HEK293 (cell line): Measurements from ENCODE around the gene RPS14.

Experiments used
- FEZF1 ChIP-seq: fragments of 450-650 bp; formaldehyde crosslinking; IDR thresholded peaks from 2 replicates; pipeline ENCODE4 v1.5.1; 2016; ENCODE audit warnings: missing biosample characterization, missing genetic modification characterization
- GFI1B ChIP-seq: fragments of 450-650 bp; formaldehyde crosslinking; IDR thresholded peaks from 2 replicates; pipeline ENCODE4 v1.5.1; 2016; ENCODE audit warnings: missing biosample characterization, missing genetic modification characterization
- HOXC10 ChIP-seq: sonication (generic); formaldehyde crosslinking; IDR thresholded peaks from 2 replicates; pipeline ENCODE4 v1.8.1; 2023; ENCODE audit warnings: mild to moderate bottlenecking, missing genetic modification reagents
- PATZ1 ChIP-seq: fragments of 450-650 bp; formaldehyde crosslinking; IDR thresholded peaks from 2 replicates; pipeline ENCODE4 v1.5.1; 2016; ENCODE audit warnings: missing biosample characterization, missing genetic modification characterization
- REST ChIP-seq: fragments of 450-650 bp; formaldehyde crosslinking; IDR thresholded peaks from 2 replicates; pipeline ENCODE4 v1.5.1; 2016; ENCODE audit warnings: missing biosample characterization, missing genetic modification characterization
- SETDB1 ChIP-seq: IDR thresholded peaks from one replicate; pipeline ENCODE4 v1.6.1; 2017; ENCODE audit warnings: mild to moderate bottlenecking, low read length, moderate library complexity, mixed read lengths; ENCODE audit not compliant: insufficient read length
- ZBTB17 ChIP-seq: fragments of 450-650 bp; formaldehyde crosslinking; IDR thresholded peaks from 2 replicates; pipeline ENCODE4 v1.5.1; 2016; ENCODE audit warnings: missing biosample characterization, missing genetic modification characterization
- ZBTB20 ChIP-seq: fragments of 450-650 bp; formaldehyde crosslinking; IDR thresholded peaks from 2 replicates; pipeline ENCODE4 v1.5.1; 2016; ENCODE audit warnings: missing biosample characterization, missing genetic modification characterization
- ZBTB48 ChIP-seq: fragments of 450-650 bp; formaldehyde crosslinking; IDR thresholded peaks from 2 replicates; pipeline ENCODE4 v1.5.1; 2016; ENCODE audit warnings: missing biosample characterization, missing genetic modification characterization
- ZFP37 ChIP-seq: fragments of 450-650 bp; formaldehyde crosslinking; IDR thresholded peaks from 2 replicates; pipeline ENCODE4 v1.5.1; 2016; ENCODE audit warnings: missing biosample characterization, missing genetic modification characterization
- ZIC2 ChIP-seq: fragments of 450-650 bp; formaldehyde crosslinking; IDR thresholded peaks from 2 replicates; pipeline ENCODE4 v1.5.1; 2016; ENCODE audit warnings: missing biosample characterization, missing genetic modification characterization
- ZNF133 ChIP-seq: fragments of 450-650 bp; formaldehyde crosslinking; IDR thresholded peaks from 2 replicates; pipeline ENCODE4 v1.5.1; 2016; ENCODE audit warnings: missing biosample characterization, missing genetic modification characterization
- ZNF202 ChIP-seq: fragments of 450-650 bp; formaldehyde crosslinking; IDR thresholded peaks from 2 replicates; pipeline ENCODE4 v1.5.1; 2016; ENCODE audit warnings: missing biosample characterization, missing genetic modification characterization, borderline replicate concordance
- ZNF221 ChIP-seq: fragments of 450-650 bp; formaldehyde crosslinking; IDR thresholded peaks from 2 replicates; pipeline ENCODE4 v1.5.1; 2017; ENCODE audit warnings: missing biosample characterization, missing genetic modification characterization, borderline replicate concordance
- ZNF416 ChIP-seq: fragments of 450-650 bp; formaldehyde crosslinking; IDR thresholded peaks from 2 replicates; pipeline ENCODE4 v1.5.1; 2016; ENCODE audit warnings: missing biosample characterization, missing genetic modification characterization
- ZNF433 ChIP-seq: fragments of 450-650 bp; formaldehyde crosslinking; IDR thresholded peaks from 2 replicates; pipeline ENCODE4 v1.5.1; 2016; ENCODE audit warnings: missing biosample characterization, missing genetic modification characterization, low read depth
- ZNF555 ChIP-seq: fragments of 450-650 bp; formaldehyde crosslinking; conservative IDR thresholded peaks from 2 replicates; pipeline ENCODE4 v1.5.1; 2017; ENCODE audit warnings: missing biosample characterization, mild to moderate bottlenecking, missing genetic modification characterization, inconsistent platforms
- ZNF623 ChIP-seq: fragments of 450-650 bp; formaldehyde crosslinking; IDR thresholded peaks from 2 replicates; pipeline ENCODE4 v1.5.1; 2016; ENCODE audit warnings: missing biosample characterization, missing genetic modification characterization
- ZNF629 ChIP-seq: fragments of 450-650 bp; formaldehyde crosslinking; IDR thresholded peaks from 2 replicates; pipeline ENCODE4 v1.5.1; 2017; ENCODE audit warnings: missing biosample characterization, missing genetic modification characterization
- ZNF654 ChIP-seq: fragments of 450-650 bp; formaldehyde crosslinking; IDR thresholded peaks from 2 replicates; pipeline ENCODE4 v1.5.1; 2016; ENCODE audit warnings: low read depth, missing biosample characterization, missing genetic modification characterization
- ZNF747 ChIP-seq: fragments of 450-650 bp; formaldehyde crosslinking; IDR thresholded peaks from 2 replicates; pipeline ENCODE4 v1.5.1; 2016; ENCODE audit warnings: missing biosample characterization, missing genetic modification characterization
- TF ChIP-seq, protein P1 (sequence below): fragments of 450-650 bp; formaldehyde crosslinking; IDR thresholded peaks from 2 replicates; pipeline ENCODE4 v1.5.1; 2017; ENCODE audit warnings: missing biosample characterization, missing genetic modification characterization

Gene RPS14

GRCh38 chr5:150485693-150486401, 36.3 kb upstream of the RPS14 start (continued):
- TF ChIP-seq, protein P1, sequence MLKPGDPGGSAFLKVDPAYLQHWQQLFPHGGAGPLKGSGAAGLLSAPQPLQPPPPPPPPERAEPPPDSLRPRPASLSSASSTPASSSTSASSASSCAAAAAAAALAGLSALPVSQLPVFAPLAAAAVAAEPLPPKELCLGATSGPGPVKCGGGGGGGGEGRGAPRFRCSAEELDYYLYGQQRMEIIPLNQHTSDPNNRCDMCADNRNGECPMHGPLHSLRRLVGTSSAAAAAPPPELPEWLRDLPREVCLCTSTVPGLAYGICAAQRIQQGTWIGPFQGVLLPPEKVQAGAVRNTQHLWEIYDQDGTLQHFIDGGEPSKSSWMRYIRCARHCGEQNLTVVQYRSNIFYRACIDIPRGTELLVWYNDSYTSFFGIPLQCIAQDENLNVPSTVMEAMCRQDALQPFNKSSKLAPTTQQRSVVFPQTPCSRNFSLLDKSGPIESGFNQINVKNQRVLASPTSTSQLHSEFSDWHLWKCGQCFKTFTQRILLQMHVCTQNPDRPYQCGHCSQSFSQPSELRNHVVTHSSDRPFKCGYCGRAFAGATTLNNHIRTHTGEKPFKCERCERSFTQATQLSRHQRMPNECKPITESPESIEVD: no peak
- TF ChIP-seq ZNF221 (tag by site-specific recombination) (no peak), REST (tag by site-specific recombination) (no peak), ZNF133 (tag by site-specific recombination) (no peak), ZNF629 (tag by site-specific recombination) (no peak), ZNF202 (tag by site-specific recombination) (0 out of 2 replicates have a peak, but pooled peaks have one; percentile 30), ZNF555 (tag by site-specific recombination) (no peak), ZFP37 (tag by site-specific recombination) (no peak), SETDB1 (no peak), FEZF1 (tag by site-specific recombination) (no peak), ZBTB48 (tag by site-specific recombination) (no peak), GFI1B (tag by site-specific recombination) (no peak), ZNF433 (tag by site-specific recombination) (no peak), ZNF623 (tag by site-specific recombination) (no peak), ZNF747 (tag by site-specific recombination) (no peak), ZNF416 (no peak), PATZ1 (tag by site-specific recombination) (peak; percentile 96), ZNF654 (no peak), ZBTB20 (tag by site-specific recombination) (0 out of 2 replicates have a peak, but pooled peaks have one; percentile 28), ZIC2 (tag by site-specific recombination) (peak; percentile 13; the same call in 1 of the 2 replicates), HOXC10 (CRISPR knock-in tag) (no peak), ZBTB17 (tag by site-specific recombination) (peak; percentile 56; the same call in 1 of the 2 replicates)
